ENCODE data around the gene KRT81. TPM values are rescaled to one million over a fixed set of nuclear protein-coding genes. Genes with fewer than 3 reads are reported as not detected.

The KRT81 gene
- total and polyA plus RNA-seq, 7 donors = 0.03 to 0.14 TPM; not detected in 5

- H3K27me3 ChIP-seq (ENCODE audit: insufficient read depth in 3 of 3, low read length in 2 of 3) = peaks cover 0 to 4% (median 0%) of the 10 kb centered on the region in 3 donors
These were observed 22.1 kb upstream of the KRT81 start for GRCh38 chr12:52313461-52313860.

GRCh38 chr12:52312086-52312485, 20.8 kb upstream of the KRT81 start:
- H3K27ac ChIP-seq = no peak overlapping the region
- H3K4me1 ChIP-seq = peaks cover 7% of the 10 kb centered on the region
- ATAC-seq (no peak), DNase-seq (no peak)
- H3K9me3 ChIP-seq = no peaks in the 10 kb centered on the region
- no peaks in the 10 kb centered on the region for H3K36me3 ChIP-seq (ENCODE audit: insufficient read depth in 1 of 2, low read depth in 1 of 2)
- H3K4me3 ChIP-seq = no peak overlapping the region
- no peak for TF ChIP-seq CTCF (IDR thresholded peaks at IDR 0.05)
- 72 to 86% (median 81%) methylated on average over 4 of the region's 4 CpGs for WGBS, 3 donors
- intact Hi-C loops (cut with DNase I) = no loop called here
- peaks cover 0 to 4% (median 0%) of the 10 kb centered on the region in 3 donors for H3K27me3 ChIP-seq (ENCODE audit: insufficient read depth in 3 of 3, low read length in 2 of 3)

More at GRCh38 chr12:52313461-52313860, 22.1 kb upstream of the KRT81 start:
- Histone ChIP-seq H3K9me3 (no peaks in the 10 kb centered on the region), H3K4me3 (no peak overlapping the region), H3K36me3 (ENCODE audit: insufficient read depth in 1 of 2, low read depth in 1 of 2) (no peaks in the 10 kb centered on the region), H3K27ac (no peak overlapping the region), H3K4me1 (peaks cover 5% of the 10 kb centered on the region)
- no peak for TF ChIP-seq CTCF (IDR thresholded peaks at IDR 0.05)
- no peak for ATAC-seq
- WGBS, 3 donors = 79 to 83% (median 83%) methylated on average over 3 of the region's 3 CpGs
- intact Hi-C loops (cut with DNase I) = no loop called here
- no peak for DNase-seq

- Histone ChIP-seq H3K27ac (no peak overlapping the region), H3K27me3 (ENCODE audit: insufficient read depth in 3 of 3, low read length in 2 of 3) (peaks cover 0 to 4% (median 0%) of the 10 kb centered on the region in 3 donors), H3K36me3 (ENCODE audit: insufficient read depth in 1 of 2, low read depth in 1 of 2) (no peaks in the 10 kb centered on the region), H3K4me1 (peaks cover 7% of the 10 kb centered on the region), H3K4me3 (no peak overlapping the region), H3K9me3 (no peaks in the 10 kb centered on the region)
- no peak for TF ChIP-seq CTCF (IDR thresholded peaks at IDR 0.05)
- no peak for ATAC-seq
- WGBS, 3 donors = 56 to 76% (median 58%) methylated on average over 3 of the region's 3 CpGs
- intact Hi-C loops (cut with DNase I) = no loop called here
- no peak for DNase-seq
These were observed 19.9 kb upstream of the KRT81 start for GRCh38 chr12:52311285-52311648.

GRCh38 chr12:52310622-52311284, 19.4 kb upstream of the KRT81 start:
- DNase-seq (no peak), ATAC-seq (no peak)
- TF ChIP-seq CTCF (IDR thresholded peaks at IDR 0.05) = no peak
- Histone ChIP-seq H3K36me3 (ENCODE audit: insufficient read depth in 1 of 2, low read depth in 1 of 2) (no peaks in the 10 kb centered on the region), H3K9me3 (no peaks in the 10 kb centered on the region), H3K27ac (no peak overlapping the region), H3K4me1 (peaks cover 7% of the 10 kb centered on the region), H3K4me3 (no peak overlapping the region), H3K27me3 (ENCODE audit: insufficient read depth in 3 of 3, low read length in 2 of 3) (peaks cover 0 to 4% (median 0%) of the 10 kb centered on the region in 3 donors)
- intact Hi-C loops (cut with DNase I) = loop anchor here in 1 of 2 donors (1.0 kb wide), 1 partner anchor 83 kb away; no protein-coding TSS in a partner anchor
- WGBS, 3 donors = 64 to 68% (median 65%) methylated on average over 5 of the region's 5 CpGs
